HepG2 (cell line): ENCODE results near the gene MRPL30. TPM values are rescaled to one million over a fixed set of nuclear protein-coding genes. Genes with fewer than 3 reads are reported as not detected.

ENCODE experiments used
- BORCS8-MEF2B ChIP-seq: sonication (generic); formaldehyde crosslinking; IDR thresholded peaks from 2 replicates; pipeline ENCODE4 v1.8.0; 2022; ENCODE audit warnings: mild to moderate bottlenecking, missing genetic modification reagents
- BRCA1 ChIP-seq: sonication (generic); formaldehyde crosslinking; IDR thresholded peaks from 2 replicates; pipeline ENCODE4 v1.4.0; 2020; ENCODE audit warnings: missing genetic modification reagents
- HNRNPK ChIP-seq: fragments of 200-400 bp; formaldehyde crosslinking; IDR thresholded peaks from 2 replicates; pipeline ENCODE4 v1.6.1; 2018; ENCODE audit warnings: low read length, low read depth, moderate library complexity, mild to moderate bottlenecking; ENCODE audit not compliant: poor library complexity, severe bottlenecking
- HOXA7 ChIP-seq: sonication (generic); formaldehyde crosslinking; IDR thresholded peaks from 2 replicates; pipeline ENCODE4 v1.8.1; 2022; ENCODE audit warnings: mild to moderate bottlenecking, missing genetic modification reagents, moderate library complexity
- ISL2 ChIP-seq: sonication (generic); formaldehyde crosslinking; IDR thresholded peaks from 2 replicates; pipeline ENCODE4 v1.5.0; 2020; ENCODE audit warnings: missing genetic modification reagents
- RBM22 ChIP-seq: fragments of 200-400 bp; formaldehyde crosslinking; optimal IDR thresholded peaks from 2 replicates; pipeline ENCODE3; 2017; ENCODE audit warnings: mild to moderate bottlenecking, low read length, moderate library complexity
- RFX5 ChIP-seq: IDR thresholded peaks from 2 replicates; pipeline ENCODE4 v1.6.1; 2011; ENCODE audit warnings: low read depth, low read length, improper control_type of control experiment
- SCMH1 ChIP-seq: sonication (generic); formaldehyde crosslinking; IDR thresholded peaks from 2 replicates; pipeline ENCODE4 v1.9.0; 2021; ENCODE audit warnings: missing genetic modification reagents, mild to moderate bottlenecking, borderline replicate concordance
- TCF7 ChIP-seq: sonication (generic); IDR thresholded peaks from 2 replicates; pipeline ENCODE4 v1.6.1; 2016; ENCODE audit warnings: antibody characterized with exemption, low read depth
- YEATS2 ChIP-seq: sonication (generic); formaldehyde crosslinking; IDR thresholded peaks from 2 replicates; pipeline ENCODE4 v1.4.0; 2020; ENCODE audit warnings: missing genetic modification reagents, borderline replicate concordance
- ZFP1 ChIP-seq: IDR thresholded peaks from 2 replicates; pipeline ENCODE4 v1.6.1; 2016
- ZFP62 ChIP-seq: sonication (generic); formaldehyde crosslinking; IDR thresholded peaks from 2 replicates; pipeline ENCODE4 v1.4.0; 2020; ENCODE audit warnings: missing genetic modification reagents
- ZFX ChIP-seq: sonication (generic); formaldehyde crosslinking; IDR thresholded peaks from 2 replicates; pipeline ENCODE4 v1.4.0; 2020; ENCODE audit warnings: mild to moderate bottlenecking, low read depth, missing genetic modification reagents, moderate library complexity
- ZNF136 ChIP-seq: sonication (generic); formaldehyde crosslinking; IDR thresholded peaks from 2 replicates; pipeline ENCODE4 v1.8.1; 2022; ENCODE audit warnings: low read depth, mild to moderate bottlenecking, moderate library complexity, missing genetic modification reagents
- ZNF234 ChIP-seq: sonication (generic); formaldehyde crosslinking; conservative IDR thresholded peaks from 2 replicates; pipeline ENCODE4 v1.5.1; 2020; ENCODE audit warnings: mild to moderate bottlenecking, missing genetic modification reagents
- ZNF446 ChIP-seq: sonication (generic); formaldehyde crosslinking; IDR thresholded peaks from 2 replicates; pipeline ENCODE4 v1.5.0; 2020; ENCODE audit warnings: mild to moderate bottlenecking, missing genetic modification reagents
- ZNF572 ChIP-seq: sonication (generic); formaldehyde crosslinking; IDR thresholded peaks from 2 replicates; pipeline ENCODE4 v1.5.1; 2020; ENCODE audit warnings: mild to moderate bottlenecking, missing genetic modification reagents
- ZNF577 ChIP-seq: sonication (generic); formaldehyde crosslinking; IDR thresholded peaks from 2 replicates; pipeline ENCODE4 v1.4.0; 2020; ENCODE audit warnings: mild to moderate bottlenecking, low read depth, missing genetic modification reagents, borderline replicate concordance
- ZNF615 ChIP-seq: sonication (generic); formaldehyde crosslinking; IDR thresholded peaks from 2 replicates; pipeline ENCODE4 v1.5.0; 2020; ENCODE audit warnings: mild to moderate bottlenecking, missing genetic modification reagents, borderline replicate concordance
- ZNF878 ChIP-seq: sonication (generic); formaldehyde crosslinking; IDR thresholded peaks from 2 replicates; pipeline ENCODE4 v1.8.1; 2023; ENCODE audit warnings: mild to moderate bottlenecking, missing genetic modification reagents, moderate library complexity
- ZNF891 ChIP-seq: sonication (generic); formaldehyde crosslinking; IDR thresholded peaks from 2 replicates; pipeline ENCODE4 v1.5.0; 2020; ENCODE audit warnings: mild to moderate bottlenecking, missing genetic modification reagents
- ZSCAN31 ChIP-seq: sonication (generic); formaldehyde crosslinking; IDR thresholded peaks from 2 replicates; pipeline ENCODE4 v1.5.0; 2020; ENCODE audit warnings: low read depth, mild to moderate bottlenecking, missing genetic modification reagents
- polyA plus RNA-seq, 8 experiments: library from polyadenylated mRNA; depleted of rRNA in 3 of 8; stranded (reverse) in 7 of 8; unstranded in 1 of 8; fragments of >200 nt; fragmentation: Illumina TruSeq in 4 of 8; extraction: Trizol in 4 of 8; gene quantifications; 2 replicates each; pipeline versions ENCODE4 v1.2.1 to v1.2.3, GENCODE V29; 2011 to 2016; ENCODE audit warnings: low read depth in 4 of 8, missing spikeins in 1 of 8, mixed read lengths in 1 of 8; ENCODE audit not compliant: insufficient read depth in 1 of 8
- total RNA-seq, 5 experiments: library from RNA; depleted of rRNA; stranded (reverse); fragments of >200 nt; fragmentation: Illumina TruSeq; extraction: Trizol; gene quantifications; 2 replicates each; pipeline ENCODE4 v1.2.3, GENCODE V29; 2016; ENCODE audit warnings: low read depth in 1 of 5
- TF ChIP-seq, protein P1 (sequence below): sonication (generic); formaldehyde crosslinking; IDR thresholded peaks from 2 replicates; pipeline ENCODE4 v1.5.1; 2020; ENCODE audit warnings: mild to moderate bottlenecking, moderate library complexity, missing genetic modification reagents
- TF ChIP-seq, protein P2 (sequence below): sonication (generic); formaldehyde crosslinking; IDR thresholded peaks from 2 replicates; pipeline ENCODE4 v1.4.0; 2020; ENCODE audit warnings: mild to moderate bottlenecking, missing genetic modification reagents
- TF ChIP-seq, protein P3 (sequence below): sonication (generic); formaldehyde crosslinking; IDR thresholded peaks from 2 replicates; pipeline ENCODE4 v1.5.1; 2020; ENCODE audit warnings: missing genetic modification reagents, mild to moderate bottlenecking, borderline replicate concordance

The MRPL30 gene
- total and polyA plus RNA-seq, 2 of the 13 experiments (the other 11 are each of a cell fraction or from before 2014, with no cell fraction given) = 30.2 to 75.3 TPM

- TF ChIP-seq, protein P1, sequence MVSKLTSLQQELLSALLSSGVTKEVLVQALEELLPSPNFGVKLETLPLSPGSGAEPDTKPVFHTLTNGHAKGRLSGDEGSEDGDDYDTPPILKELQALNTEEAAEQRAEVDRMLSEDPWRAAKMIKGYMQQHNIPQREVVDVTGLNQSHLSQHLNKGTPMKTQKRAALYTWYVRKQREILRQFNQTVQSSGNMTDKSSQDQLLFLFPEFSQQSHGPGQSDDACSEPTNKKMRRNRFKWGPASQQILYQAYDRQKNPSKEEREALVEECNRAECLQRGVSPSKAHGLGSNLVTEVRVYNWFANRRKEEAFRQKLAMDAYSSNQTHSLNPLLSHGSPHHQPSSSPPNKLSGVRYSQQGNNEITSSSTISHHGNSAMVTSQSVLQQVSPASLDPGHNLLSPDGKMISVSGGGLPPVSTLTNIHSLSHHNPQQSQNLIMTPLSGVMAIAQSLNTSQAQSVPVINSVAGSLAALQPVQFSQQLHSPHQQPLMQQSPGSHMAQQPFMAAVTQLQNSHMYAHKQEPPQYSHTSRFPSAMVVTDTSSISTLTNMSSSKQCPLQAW (CRISPR knock-in tag) = peak; percentile 95
- TF ChIP-seq ZFP1 (CRISPR knock-in tag) (peak; percentile 92), ZNF615 (CRISPR knock-in tag) (peak; percentile 85; the same call in 1 of the 2 replicates), ISL2 (peak; percentile 81; the same call in 1 of the 2 replicates), HNRNPK (no peak), ZNF446 (peak; percentile 79; the same call in 1 of the 2 replicates), HOXA7 (CRISPR knock-in tag) (no peak), ZNF878 (CRISPR knock-in tag) (peak; percentile 93; the same call in 1 of the 2 replicates), SCMH1 (CRISPR knock-in tag) (no peak), RBM22 (peak; percentile 80), BRCA1 (CRISPR knock-in tag) (no peak), ZFX (peak; percentile 85), BORCS8-MEF2B (CRISPR knock-in tag) (peak; percentile 87), ZNF234 (CRISPR knock-in tag) (no peak), ZSCAN31 (CRISPR knock-in tag) (peak; percentile 93), TCF7 (no peak; the same call in 1 of the 2 replicates), ZNF891 (CRISPR knock-in tag) (peak; percentile 87), ZNF577 (0 out of 2 replicates have a peak, but pooled peaks have one; percentile 45), ZNF572 (CRISPR knock-in tag) (peak; percentile 91; the same call in 1 of the 2 replicates), ZFP62 (CRISPR knock-in tag) (no peak), ZNF136 (CRISPR knock-in tag) (peak; percentile 97; the same call in 1 of the 2 replicates), RFX5 (peak; percentile 8), YEATS2 (CRISPR knock-in tag) (peak; percentile 99)
- TF ChIP-seq, protein P2, sequence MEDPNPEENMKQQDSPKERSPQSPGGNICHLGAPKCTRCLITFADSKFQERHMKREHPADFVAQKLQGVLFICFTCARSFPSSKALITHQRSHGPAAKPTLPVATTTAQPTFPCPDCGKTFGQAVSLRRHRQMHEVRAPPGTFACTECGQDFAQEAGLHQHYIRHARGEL (CRISPR knock-in tag) = 0 out of 2 replicates have a peak, but pooled peaks have one; percentile 38
- TF ChIP-seq, protein P3, sequence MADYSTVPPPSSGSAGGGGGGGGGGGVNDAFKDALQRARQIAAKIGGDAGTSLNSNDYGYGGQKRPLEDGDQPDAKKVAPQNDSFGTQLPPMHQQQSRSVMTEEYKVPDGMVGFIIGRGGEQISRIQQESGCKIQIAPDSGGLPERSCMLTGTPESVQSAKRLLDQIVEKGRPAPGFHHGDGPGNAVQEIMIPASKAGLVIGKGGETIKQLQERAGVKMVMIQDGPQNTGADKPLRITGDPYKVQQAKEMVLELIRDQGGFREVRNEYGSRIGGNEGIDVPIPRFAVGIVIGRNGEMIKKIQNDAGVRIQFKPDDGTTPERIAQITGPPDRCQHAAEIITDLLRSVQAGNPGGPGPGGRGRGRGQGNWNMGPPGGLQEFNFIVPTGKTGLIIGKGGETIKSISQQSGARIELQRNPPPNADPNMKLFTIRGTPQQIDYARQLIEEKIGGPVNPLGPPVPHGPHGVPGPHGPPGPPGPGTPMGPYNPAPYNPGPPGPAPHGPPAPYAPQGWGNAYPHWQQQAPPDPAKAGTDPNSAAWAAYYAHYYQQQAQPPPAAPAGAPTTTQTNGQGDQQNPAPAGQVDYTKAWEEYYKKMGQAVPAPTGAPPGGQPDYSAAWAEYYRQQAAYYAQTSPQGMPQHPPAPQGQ (CRISPR knock-in tag) = peak; percentile 90; the same call in 1 of the 2 replicates
Observed at GRCh38 chr2:99180755-99181623, at the start of gene MRPL30, which contains the start of gene MITD1 (continued).
